IPS-18a (cell line): Measurements from ENCODE around the gene TSPEAR.
"Not testable (repeated sequence)": the region's sequence is repeated elsewhere in the genome, so short reads cannot be mapped to it uniquely, and the experiment has no call there.

Source experiments
- H3K27ac ChIP-seq: one replicate; pipeline ENCODE4 v1.5.1; 2013; ENCODE audit warnings: low read length
- H3K27me3 ChIP-seq: one replicate; pipeline ENCODE4 v1.6.1; 2013; ENCODE audit warnings: mild to moderate bottlenecking, low read length; ENCODE audit not compliant: control insufficient read depth, insufficient read depth
- H3K36me3 ChIP-seq: one replicate; pipeline ENCODE4 v1.6.1; 2013; ENCODE audit warnings: low read depth, low read length; ENCODE audit not compliant: control insufficient read depth
- H3K4me1 ChIP-seq: one replicate; pipeline ENCODE4 v1.6.1; 2013; ENCODE audit warnings: low read depth, low read length; ENCODE audit not compliant: control insufficient read depth
- H3K4me3 ChIP-seq: one replicate; pipeline ENCODE4 v1.5.1; 2013; ENCODE audit warnings: low read length
- H3K9ac ChIP-seq: one replicate; pipeline ENCODE4 v1.6.1; 2013; ENCODE audit warnings: mild to moderate bottlenecking, low read length, moderate library complexity
- H3K9me3 ChIP-seq: one replicate; pipeline ENCODE4 v1.6.1; 2013; ENCODE audit warnings: low read depth, low read length; ENCODE audit not compliant: control insufficient read depth

TSPEAR gene

GRCh38 chr21:44686000-44686781 is 25.2 kb downstream of the TSPEAR start:
- no peaks in the 10 kb centered on the region for H3K36me3 ChIP-seq
- H3K4me1 ChIP-seq, result peaks cover 13% of the 10 kb centered on the region
- H3K4me3 ChIP-seq, result no peak overlapping the region
- H3K9ac ChIP-seq, result no peak overlapping the region
- no peak overlapping the region for H3K27ac ChIP-seq
- H3K9me3 ChIP-seq, result no peaks in the 10 kb centered on the region
- no peaks in the 10 kb centered on the region for H3K27me3 ChIP-seq

- H3K4me3 ChIP-seq, H3K27ac ChIP-seq, H3K9me3 ChIP-seq, H3K27me3 ChIP-seq, H3K9ac ChIP-seq, H3K36me3 ChIP-seq: not testable (repeated sequence)
- peaks cover 13% of the 10 kb centered on the region for H3K4me1 ChIP-seq
Measured at GRCh38 chr21:44685050-44685449, 26.3 kb downstream of the TSPEAR start.

GRCh38 chr21:44684483-44684882 is 26.9 kb downstream of the TSPEAR start:
- no peaks in the 10 kb centered on the region for H3K27me3 ChIP-seq
- H3K36me3 ChIP-seq, result no peaks in the 10 kb centered on the region
- H3K27ac ChIP-seq, result no peak overlapping the region

GRCh38 chr21:44684077-44684476 is 27.3 kb downstream of the TSPEAR start:
- Histone ChIP-seq H3K4me1 (peaks cover 13% of the 10 kb centered on the region), H3K4me3 (no peak overlapping the region), H3K36me3 (no peaks in the 10 kb centered on the region), H3K9ac (no peak overlapping the region), H3K9me3 (no peaks in the 10 kb centered on the region), H3K27ac (no peak overlapping the region), H3K27me3 (no peaks in the 10 kb centered on the region)

More at GRCh38 chr21:44684483-44684882, 26.9 kb downstream of the TSPEAR start:
- H3K9ac ChIP-seq, result no peak overlapping the region
- no peak overlapping the region for H3K4me3 ChIP-seq
- H3K9me3 ChIP-seq, result no peaks in the 10 kb centered on the region
- peaks cover 13% of the 10 kb centered on the region for H3K4me1 ChIP-seq

- Histone ChIP-seq H3K36me3 (no peaks in the 10 kb centered on the region), H3K27ac (no peak overlapping the region), H3K9ac (no peak overlapping the region), H3K27me3 (no peaks in the 10 kb centered on the region), H3K4me1 (peaks cover 13% of the 10 kb centered on the region), H3K9me3 (no peaks in the 10 kb centered on the region), H3K4me3 (no peak overlapping the region)
Measured at GRCh38 chr21:44682580-44683151, 28.7 kb downstream of the TSPEAR start.

GRCh38 chr21:44681861-44682579 is 29.4 kb downstream of the TSPEAR start, which contains the start of gene KRTAP12-1:
TSS of gene KRTAP12-1 (minus strand) at chr21:44682163. CDS start at chr21:44682123, 40 bp downstream.
- no peaks in the 10 kb centered on the region for H3K36me3 ChIP-seq
- H3K4me3 ChIP-seq, result no peak within 1 kb of the TSS
- H3K27ac ChIP-seq, result no peak within 1 kb of the TSS
- no peaks in the 10 kb centered on the region for H3K27me3 ChIP-seq
- H3K9ac ChIP-seq, result no peak within 1 kb of the TSS
- peaks cover 11% of the 10 kb centered on the region for H3K4me1 ChIP-seq
- H3K9me3 ChIP-seq, result no peaks in the 10 kb centered on the region

GRCh38 chr21:44681152-44681551 is 30.2 kb downstream of the TSPEAR start:
- Histone ChIP-seq H3K27me3 (no peaks in the 10 kb centered on the region), H3K36me3 (no peaks in the 10 kb centered on the region), H3K9me3 (no peaks in the 10 kb centered on the region), H3K4me3 (no peak overlapping the region), H3K27ac (no peak overlapping the region), H3K9ac (no peak overlapping the region), H3K4me1 (peaks cover 5% of the 10 kb centered on the region)

- Histone ChIP-seq H3K9ac (no peak overlapping the region), H3K36me3 (no peaks in the 10 kb centered on the region), H3K27ac (no peak overlapping the region), H3K4me1 (no peaks in the 10 kb centered on the region), H3K27me3 (no peaks in the 10 kb centered on the region), H3K9me3 (no peaks in the 10 kb centered on the region), H3K4me3 (no peak overlapping the region)
Measured at GRCh38 chr21:44677881-44678280, 33.5 kb downstream of the TSPEAR start.

GRCh38 chr21:44671911-44672310 is 39.5 kb downstream of the TSPEAR start:
- Histone ChIP-seq H3K36me3 (no peaks in the 10 kb centered on the region), H3K9me3 (peaks cover 4% of the 10 kb centered on the region), H3K4me1 (no peaks in the 10 kb centered on the region), H3K4me3 (no peak overlapping the region), H3K9ac (no peak overlapping the region), H3K27ac (no peak overlapping the region), H3K27me3 (no peaks in the 10 kb centered on the region)

GRCh38 chr21:44670642-44671432 is 40.5 kb downstream of the TSPEAR start:
- Histone ChIP-seq H3K27ac (no peak overlapping the region), H3K9ac (no peak overlapping the region), H3K4me3 (no peak overlapping the region), H3K9me3 (peaks cover 4% of the 10 kb centered on the region), H3K4me1 (no peaks in the 10 kb centered on the region), H3K36me3 (no peaks in the 10 kb centered on the region), H3K27me3 (no peaks in the 10 kb centered on the region)

- Histone ChIP-seq H3K9me3 (peaks cover 4% of the 10 kb centered on the region), H3K9ac (no peak overlapping the region), H3K4me3 (no peak overlapping the region), H3K27ac (no peak overlapping the region), H3K4me1 (no peaks in the 10 kb centered on the region), H3K36me3 (no peaks in the 10 kb centered on the region), H3K27me3 (no peaks in the 10 kb centered on the region)
Measured at GRCh38 chr21:44667612-44668011, 43.8 kb downstream of the TSPEAR start.
